OCI-LY3 (cell line): Measurements from ENCODE around the gene TTC39B.

Source experiments
- EZH2phosphoT487 ChIP-seq: fragments of 200-600 bp; shearing (Covaris generic); IDR thresholded peaks from 2 replicates; pipeline ENCODE4 v1.6.1; 2018; ENCODE audit warnings: antibody characterized with exemption, mixed run types, low read depth
- TF ChIP-seq, protein P1 (sequence below): fragments of 200-600, 300-600 bp; sonication (generic); IDR thresholded peaks from 2 replicates; pipeline ENCODE4 v1.5.1; 2014; ENCODE audit warnings: antibody characterized with exemption, low read length, low read depth

DNA sequence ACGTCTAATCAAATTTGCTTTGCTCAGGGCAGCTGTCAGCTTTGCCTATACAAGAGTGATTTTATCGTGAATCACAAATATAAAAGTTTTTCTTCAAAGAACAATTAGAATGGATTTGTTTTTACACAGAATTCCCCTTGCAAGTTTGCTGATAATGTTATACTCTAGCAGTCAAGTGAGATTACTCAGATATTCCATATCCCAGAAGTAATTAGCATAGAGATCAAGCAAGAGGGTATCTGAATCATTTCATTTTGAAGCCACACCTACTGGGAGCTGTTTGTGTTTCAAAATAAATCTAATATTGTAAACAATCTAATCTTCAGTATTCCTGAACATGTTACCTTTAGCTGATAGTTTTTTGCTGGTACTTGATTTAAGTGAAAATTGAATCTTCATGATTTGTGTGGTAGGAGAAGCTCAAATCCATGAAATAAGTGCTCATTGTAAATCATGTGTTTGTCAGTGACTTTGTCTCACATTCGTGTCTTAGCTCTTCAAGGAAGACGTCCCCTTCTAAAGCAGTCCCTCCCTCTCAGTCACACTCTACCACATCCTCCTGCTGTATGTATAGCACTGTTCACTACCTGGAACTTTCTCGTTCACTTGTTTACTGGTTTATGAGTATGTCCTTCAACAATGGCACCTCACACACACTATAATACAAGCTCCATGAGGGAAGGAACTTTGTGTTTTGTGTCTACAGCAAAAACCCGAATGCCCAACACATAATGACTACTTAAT, 3.3 kb upstream of the TTC39B start:
- TF ChIP-seq, protein P1, sequence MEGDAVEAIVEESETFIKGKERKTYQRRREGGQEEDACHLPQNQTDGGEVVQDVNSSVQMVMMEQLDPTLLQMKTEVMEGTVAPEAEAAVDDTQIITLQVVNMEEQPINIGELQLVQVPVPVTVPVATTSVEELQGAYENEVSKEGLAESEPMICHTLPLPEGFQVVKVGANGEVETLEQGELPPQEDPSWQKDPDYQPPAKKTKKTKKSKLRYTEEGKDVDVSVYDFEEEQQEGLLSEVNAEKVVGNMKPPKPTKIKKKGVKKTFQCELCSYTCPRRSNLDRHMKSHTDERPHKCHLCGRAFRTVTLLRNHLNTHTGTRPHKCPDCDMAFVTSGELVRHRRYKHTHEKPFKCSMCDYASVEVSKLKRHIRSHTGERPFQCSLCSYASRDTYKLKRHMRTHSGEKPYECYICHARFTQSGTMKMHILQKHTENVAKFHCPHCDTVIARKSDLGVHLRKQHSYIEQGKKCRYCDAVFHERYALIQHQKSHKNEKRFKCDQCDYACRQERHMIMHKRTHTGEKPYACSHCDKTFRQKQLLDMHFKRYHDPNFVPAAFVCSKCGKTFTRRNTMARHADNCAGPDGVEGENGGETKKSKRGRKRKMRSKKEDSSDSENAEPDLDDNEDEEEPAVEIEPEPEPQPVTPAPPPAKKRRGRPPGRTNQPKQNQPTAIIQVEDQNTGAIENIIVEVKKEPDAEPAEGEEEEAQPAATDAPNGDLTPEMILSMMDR: no peak
- TF ChIP-seq EZH2phosphoT487: no peak
